ENCODE results near the gene TMED6.

Gene TMED6

GRCh38 chr16:69322343-69322742, 29.2 kb downstream of the TMED6 start:
- DNase-seq = no peak

- no peak for DNase-seq
Observed at GRCh38 chr16:69321080-69321479, 30.5 kb downstream of the TMED6 start.

- DNase-seq = no peak
Observed at GRCh38 chr16:69320740-69321073, 30.9 kb downstream of the TMED6 start.

GRCh38 chr16:69319826-69320739, 31.5 kb downstream of the TMED6 start:
- no peak for DNase-seq

- DNase-seq = no peak
Observed at GRCh38 chr16:69319381-69319780, 32.2 kb downstream of the TMED6 start.

- DNase-seq = no peak
Observed at GRCh38 chr16:69318911-69319289, 32.7 kb downstream of the TMED6 start.

GRCh38 chr16:69318177-69318910, 33.2 kb downstream of the TMED6 start:
- DNase-seq = no peak

GRCh38 chr16:69316595-69317034, 35.0 kb downstream of the TMED6 start:
- no peak for DNase-seq

- DNase-seq = no peak
Observed at GRCh38 chr16:69315486-69316311, 35.9 kb downstream of the TMED6 start.

GRCh38 chr16:69314534-69314933, 37.1 kb downstream of the TMED6 start:
- DNase-seq = no peak

GRCh38 chr16:69313469-69313868, 38.1 kb downstream of the TMED6 start:
- no peak for DNase-seq

- peak; percentile 30 to 44 for DNase-seq
Observed at GRCh38 chr16:69311533-69312387, 39.8 kb downstream of the TMED6 start.

GRCh38 chr16:69310653-69311532, 40.7 kb downstream of the TMED6 start, which contains the start of gene VPS4A:
TSS of gene VPS4A (plus strand) at chr16:69311350. CDS start at chr16:69311512, 162 bp downstream.
- DNase-seq = peak; percentile 97 to 98

GRCh38 chr16:69309316-69309715, 42.3 kb downstream of the TMED6 start:
- DNase-seq = no peak

GRCh38 chr16:69307856-69308255, 43.7 kb downstream of the TMED6 start:
- DNase-seq = no peak

GRCh38 chr16:69307091-69307490, 44.5 kb downstream of the TMED6 start:
- DNase-seq = no peak

GRCh38 chr16:69306031-69306430, 45.6 kb downstream of the TMED6 start:
- DNase-seq = no peak

- DNase-seq = no peak
Observed at GRCh38 chr16:69302301-69302700, 49.3 kb downstream of the TMED6 start.

GRCh38 chr16:69301861-69302260, 49.7 kb downstream of the TMED6 start:
- DNase-seq = no peak

GRCh38 chr16:69301187-69301586, 50.4 kb downstream of the TMED6 start:
- DNase-seq = no peak

GRCh38 chr16:69298261-69298660, 53.3 kb downstream of the TMED6 start:
- DNase-seq = no peak
